Hepatic stellate cell (primary cell): Measurements from ENCODE around the gene RNGTT.
A peak's percentile ranks its signal among the peaks of the same experiment; 100 is the strongest.
"Not testable (repeated sequence)": the region's sequence is repeated elsewhere in the genome, so short reads cannot be mapped to it uniquely, and the experiment has no call there.

ENCODE experiments used
- DNase-seq: peaks from one replicate; pipeline ENCODE4 v3.0.0; 2011; ENCODE audit warnings: low spot score

The RNGTT gene

GRCh38 chr6:88963139-88964090 lies at the start of gene RNGTT:
RNGTT (minus strand) TSS chr6:88963618; CDS start chr6:88963409, 209 bp downstream.
- peak; percentile 92 for DNase-seq

- DNase-seq = no peak
Observed at GRCh38 chr6:89011436-89011835, 48.0 kb upstream of the RNGTT start.

GRCh38 chr6:89010825-89011224 lies 47.4 kb upstream of the RNGTT start:
- DNase-seq = no peak

GRCh38 chr6:89009624-89010059 lies 46.2 kb upstream of the RNGTT start:
- DNase-seq = no peak

DNA sequence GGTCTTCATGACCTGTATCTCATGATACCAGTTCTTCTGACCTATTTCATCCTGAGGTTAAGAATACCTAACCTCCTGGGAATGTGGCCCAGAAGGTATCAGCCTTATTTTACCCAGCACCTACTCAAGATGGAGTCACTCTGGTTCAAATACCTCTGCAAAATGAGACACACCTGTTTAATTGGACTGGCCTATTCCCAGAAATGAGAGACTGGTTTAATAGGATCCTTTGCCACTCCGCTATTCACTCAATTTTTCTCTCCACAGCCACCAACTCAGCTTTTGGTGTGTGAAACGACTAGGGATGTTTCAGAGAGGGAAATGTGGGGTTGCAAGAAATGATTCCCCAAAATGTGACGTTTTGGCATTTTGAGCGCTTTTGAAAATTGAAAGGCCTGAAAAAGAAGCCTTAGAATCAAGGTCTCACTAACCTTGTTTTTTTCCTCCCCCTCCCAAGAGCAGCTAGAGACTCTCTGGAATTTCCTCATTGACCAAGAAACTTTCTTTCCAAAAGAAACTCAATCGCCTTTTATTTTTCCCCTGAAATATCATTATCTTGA lies 45.5 kb upstream of the RNGTT start:
- DNase-seq = no peak

GRCh38 chr6:89008001-89008814 lies 44.8 kb upstream of the RNGTT start:
- no peak for DNase-seq

DNA sequence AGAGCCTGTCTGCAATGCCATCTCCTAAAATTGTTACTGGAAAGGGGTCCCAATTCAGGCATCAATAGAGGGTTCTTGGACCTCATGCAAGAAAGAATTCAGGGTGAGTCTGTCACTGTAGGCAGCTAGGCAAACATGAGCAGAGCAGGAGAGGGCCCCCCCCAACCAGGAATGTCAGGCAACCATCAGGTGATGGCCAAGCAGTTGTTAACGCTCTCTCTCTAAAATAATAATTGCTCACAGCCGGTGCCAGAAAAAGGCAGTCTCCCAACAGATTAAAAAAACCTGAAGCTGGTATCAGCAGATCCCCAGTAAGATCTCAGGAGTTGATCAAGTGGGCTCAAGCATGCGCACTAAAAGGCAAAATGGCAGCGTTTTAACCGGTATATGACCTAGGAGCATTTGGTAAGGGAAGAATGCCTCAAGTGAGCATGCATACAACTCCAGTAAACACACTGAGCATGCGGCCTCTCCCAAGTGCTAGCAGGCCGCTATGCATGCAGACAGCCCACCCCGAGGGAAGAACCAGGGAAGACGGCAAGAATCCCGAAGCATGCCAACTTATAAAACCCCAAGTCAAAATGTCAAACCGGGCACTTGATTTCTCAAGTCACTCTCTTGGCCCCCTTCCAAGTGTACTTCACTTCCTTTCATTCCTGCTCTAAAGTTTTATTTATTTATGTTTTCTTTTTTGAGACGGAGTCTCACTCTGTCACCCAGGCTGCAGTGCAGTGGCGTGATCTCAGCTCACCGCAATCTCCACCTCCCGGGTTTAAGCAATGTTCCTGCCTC lies 44.0 kb upstream of the RNGTT start:
- DNase-seq = no peak

DNA sequence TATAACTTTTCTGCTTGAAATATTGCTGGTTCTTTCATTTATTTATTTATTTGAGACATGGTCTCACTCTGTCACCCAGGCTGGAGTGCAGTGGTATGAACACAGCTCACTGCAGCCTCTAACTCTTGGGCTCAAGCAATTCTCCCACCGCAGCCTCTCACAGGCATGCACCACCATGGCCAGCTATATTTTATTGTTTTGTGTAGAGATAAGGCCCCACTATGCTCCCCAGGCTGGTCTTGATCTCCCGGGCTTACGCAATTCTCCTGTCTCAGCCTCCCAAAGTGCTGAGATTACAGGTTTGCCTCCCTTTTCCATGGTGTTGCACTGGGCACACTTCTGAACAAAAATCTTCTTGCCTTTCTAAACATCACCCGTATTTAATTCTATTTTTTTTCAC lies 39.1 kb upstream of the RNGTT start:
- DNase-seq = no peak

- DNase-seq = no peak
Observed at GRCh38 chr6:88997327-88997726, 33.9 kb upstream of the RNGTT start.

- DNase-seq = no peak
Observed at GRCh38 chr6:88992741-88993552, 29.5 kb upstream of the RNGTT start.

- DNase-seq = no peak
Observed at GRCh38 chr6:88989215-88989614, 25.8 kb upstream of the RNGTT start.

DNA sequence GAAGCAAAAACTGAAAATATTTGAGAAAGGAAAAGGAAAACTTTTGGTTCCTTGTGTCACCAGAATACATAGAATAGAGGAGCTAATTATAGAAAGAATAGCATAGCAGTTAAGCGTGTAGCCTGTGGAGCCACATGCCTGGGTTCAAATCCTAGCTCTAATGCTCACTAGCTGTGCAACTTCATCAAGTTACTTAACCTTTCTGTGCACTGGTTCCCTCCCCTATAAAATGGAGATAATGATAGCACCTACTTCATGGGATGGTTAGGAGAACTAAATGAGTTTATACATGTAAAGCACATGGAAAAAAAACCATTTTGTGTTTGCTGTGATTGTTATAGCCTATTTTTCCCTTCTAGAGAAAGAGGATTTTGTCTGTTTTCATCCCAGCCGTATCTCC lies 24.5 kb upstream of the RNGTT start:
- no peak for DNase-seq

- no peak for DNase-seq
Observed at GRCh38 chr6:88985901-88986300, 22.5 kb upstream of the RNGTT start.

DNA sequence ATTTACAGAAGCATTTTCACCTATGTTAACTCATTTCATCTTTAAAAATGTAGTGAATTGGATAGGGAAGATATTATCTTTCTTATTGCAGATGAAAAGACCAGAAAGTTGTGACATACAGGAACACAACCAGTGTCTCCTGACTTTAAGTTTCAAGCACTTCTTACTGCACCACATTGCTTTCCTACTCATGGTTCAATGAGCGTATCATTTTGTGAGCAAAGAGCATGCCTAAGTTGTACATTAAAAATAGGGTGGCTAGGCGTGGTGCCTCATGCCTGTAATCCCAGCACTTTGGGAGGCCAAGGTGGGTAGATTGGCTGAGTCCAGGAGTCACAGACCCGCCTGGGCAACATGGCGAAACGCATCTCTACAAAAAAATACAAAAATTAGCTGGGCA lies 21.2 kb upstream of the RNGTT start:
- DNase-seq = no peak

GRCh38 chr6:88984152-88984551 lies 20.7 kb upstream of the RNGTT start:
- DNase-seq = no peak

DNA sequence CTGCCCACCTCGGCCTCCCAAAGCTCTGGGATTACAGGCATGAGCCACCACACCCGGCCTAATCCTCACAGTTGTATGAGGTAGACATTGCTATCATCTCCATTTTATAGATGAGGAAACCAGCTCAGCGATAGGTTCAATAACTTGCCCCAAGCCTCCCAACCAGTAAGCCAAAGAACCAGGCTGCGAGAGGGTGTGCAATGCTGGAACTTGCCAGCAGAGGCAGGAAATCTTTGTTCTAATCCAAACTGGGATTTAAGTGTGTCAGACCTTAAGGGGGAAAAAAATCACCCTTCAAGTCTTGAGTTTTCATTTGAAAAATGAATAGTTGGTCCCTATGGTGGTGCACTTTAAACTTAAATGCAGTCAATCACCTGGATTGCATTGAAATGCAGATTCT lies 20.1 kb upstream of the RNGTT start:
- DNase-seq = peak; percentile 8

DNA sequence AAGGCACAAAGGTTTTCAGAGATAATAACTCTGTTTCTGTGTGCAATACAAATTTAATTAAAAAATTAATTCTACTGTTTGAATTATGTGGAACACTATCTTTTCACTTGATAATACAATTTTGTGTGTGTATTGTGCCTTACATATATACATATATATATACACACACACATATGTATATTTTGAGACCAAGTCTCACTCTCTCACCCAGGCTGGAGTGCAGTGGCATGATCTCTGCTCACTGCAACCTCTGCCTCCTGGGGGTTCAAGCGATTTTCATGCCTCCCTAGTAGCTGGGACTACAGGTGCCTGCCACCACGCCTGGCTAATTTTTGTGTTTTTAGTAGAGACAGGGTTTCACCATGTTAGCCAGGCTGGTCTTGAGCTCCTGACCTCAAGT lies 19.7 kb upstream of the RNGTT start:
- DNase-seq = not testable (repeated sequence)

DNA sequence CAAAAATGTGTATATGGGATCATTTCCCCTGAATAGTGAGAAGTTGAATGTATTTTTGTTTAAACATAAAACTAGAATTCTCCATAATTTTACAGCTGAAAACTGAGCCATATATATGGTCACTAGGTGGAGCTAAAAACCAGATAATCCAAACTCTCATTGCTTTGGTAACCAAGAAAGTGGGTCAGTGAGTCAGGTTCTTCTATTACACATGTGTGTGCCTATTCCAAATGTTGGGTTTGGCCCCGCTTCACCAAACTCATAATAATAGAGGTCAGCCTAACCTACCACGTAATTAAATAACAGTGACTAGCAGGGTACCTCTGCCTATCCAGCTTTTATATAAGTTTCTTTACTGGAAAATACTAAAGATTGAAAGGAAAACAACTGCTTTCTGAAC lies 19.3 kb upstream of the RNGTT start:
- DNase-seq = peak; percentile 36

DNA sequence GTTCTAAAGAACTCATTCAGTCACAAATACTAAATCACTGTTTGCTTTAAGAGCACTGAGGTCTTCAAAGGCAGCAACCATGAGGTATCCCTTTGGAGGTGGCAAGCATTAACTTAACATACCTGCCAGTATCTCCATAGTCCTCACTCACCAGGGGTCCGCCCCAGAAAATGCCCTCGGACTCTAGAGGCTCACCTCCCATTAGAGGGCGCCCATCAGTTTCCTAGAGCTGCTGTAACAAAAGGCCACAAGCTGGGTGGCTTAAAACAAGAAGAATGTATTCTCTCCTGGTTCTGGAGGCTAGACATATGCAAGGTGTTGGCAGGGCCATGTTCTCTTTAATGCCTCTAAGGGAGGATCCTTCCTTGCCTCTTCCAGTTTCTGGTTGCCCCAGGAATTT lies 12.0 kb upstream of the RNGTT start:
- no peak for DNase-seq

- DNase-seq = no peak
Observed at GRCh38 chr6:88972504-88973423, 9.3 kb upstream of the RNGTT start.
